K562 (cell line): ENCODE measurements around the gene GABRR3. TPM values are rescaled to one million over a fixed set of nuclear protein-coding genes. Genes with fewer than 3 reads are reported as not detected.

ENCODE experiments used
- ARHGAP35 ChIP-seq: fragments of 450-650 bp; IDR thresholded peaks from 2 replicates; pipeline ENCODE4 v1.6.1; 2018; ENCODE audit not compliant: partially characterized antibody
- ARID1B ChIP-seq: fragments of 450-650 bp; IDR thresholded peaks from 2 replicates; pipeline ENCODE4 v1.6.1; 2016; ENCODE audit warnings: antibody characterized with exemption, mild to moderate bottlenecking, inconsistent platforms
- ERF ChIP-seq: fragments of 450-650 bp; formaldehyde crosslinking; IDR thresholded peaks from 2 replicates; pipeline ENCODE4 v1.4.0; 2020; ENCODE audit warnings: mild to moderate bottlenecking, mixed read lengths
- HNRNPK ChIP-seq: fragments of 200-400 bp; formaldehyde crosslinking; IDR thresholded peaks from one replicate; pipeline ENCODE4 v1.6.1; 2018; ENCODE audit warnings: mild to moderate bottlenecking, low read depth, low read length; ENCODE audit not compliant: poor library complexity, severe bottlenecking
- HNRNPL ChIP-seq: fragments of 200-400 bp; formaldehyde crosslinking; IDR thresholded peaks from 2 replicates; pipeline ENCODE4 v1.6.1; 2017; ENCODE audit warnings: low read depth, mild to moderate bottlenecking, low read length
- KDM5B ChIP-seq: fragments of 200-600 bp; sonication (generic); IDR thresholded peaks from 2 replicates; pipeline ENCODE4 v1.6.1; 2012; ENCODE audit warnings: low read depth, mild to moderate bottlenecking, moderate library complexity, low read length, control low read depth, inconsistent platforms; ENCODE audit not compliant: insufficient replicate concordance
- MAFG ChIP-seq: fragments of 450-650 bp; conservative IDR thresholded peaks from 2 replicates; pipeline ENCODE4 v1.6.1; 2016; ENCODE audit warnings: missing genetic modification characterization, missing compliant biosample characterization
- MCM5 ChIP-seq: fragments of 450-650 bp; IDR thresholded peaks from 2 replicates; pipeline ENCODE4 v1.6.1; 2016; ENCODE audit warnings: low read depth
- NFE2L1 ChIP-seq: fragments of 450-650 bp; IDR thresholded peaks from 2 replicates; pipeline ENCODE4 v1.6.1; 2016; ENCODE audit warnings: missing genetic modification characterization, low read depth, mild to moderate bottlenecking, missing compliant biosample characterization, moderate library complexity, borderline replicate concordance
- NFRKB ChIP-seq: fragments of 450-650 bp; IDR thresholded peaks from 2 replicates; pipeline ENCODE4 v1.6.1; 2016; ENCODE audit warnings: low read depth
- SIX5 ChIP-seq, 2 experiments: IDR thresholded peaks; 2 replicates each; pipeline ENCODE4 v1.6.1; 2011; ENCODE audit warnings: low read length in 2 of 2, borderline replicate concordance in 1 of 2, low read depth in 1 of 2, mild to moderate bottlenecking in 1 of 2, moderate library complexity in 1 of 2; ENCODE audit not compliant: insufficient read depth in 1 of 2
- SMAD4 ChIP-seq: fragments of 250-450 bp; sonication (Bioruptor Pico); conservative IDR thresholded peaks from 2 replicates; pipeline ENCODE4 v1.8.0; 2021; ENCODE audit warnings: inconsistent platforms, mild to moderate bottlenecking, moderate library complexity
- STAG1 ChIP-seq: sonication (generic); formaldehyde crosslinking; IDR thresholded peaks from 2 replicates; pipeline ENCODE4 v1.5.0; 2020; ENCODE audit warnings: missing genetic modification reagents, borderline replicate concordance
- TCF7L2 ChIP-seq: fragments of 150-350 bp; IDR thresholded peaks from 2 replicates; pipeline ENCODE4 v1.6.1; 2016; ENCODE audit warnings: low read depth, mild to moderate bottlenecking, low read length, moderate library complexity
- ZNF12 ChIP-seq: sonication (generic); formaldehyde crosslinking; IDR thresholded peaks from 2 replicates; pipeline ENCODE4 v1.4.0; 2020; ENCODE audit warnings: mild to moderate bottlenecking, missing genetic modification reagents
- ZNF197 ChIP-seq: fragments of 200-800 bp; sonication (Bioruptor generic); IDR thresholded peaks from 2 replicates; pipeline ENCODE4 v1.6.1; 2016; ENCODE audit warnings: low read depth, missing genetic modification characterization, missing compliant biosample characterization
- ZNF217 ChIP-seq: sonication (generic); formaldehyde crosslinking; IDR thresholded peaks from 2 replicates; pipeline ENCODE4 v1.8.0; 2022; ENCODE audit warnings: mild to moderate bottlenecking, missing genetic modification reagents
- polyA plus RNA-seq, 8 experiments: library from polyadenylated mRNA; depleted of rRNA in 4 of 8; stranded (reverse) in 5 of 8; unstranded in 3 of 8; fragments of >200 nt; fragmentation: Nextera tagmentation in 2 of 8; fragmentation: Illumina TruSeq in 1 of 8; extraction: Ambion mirVana in 2 of 8; extraction: Trizol in 1 of 8; gene quantifications; 2 replicates each; pipeline versions ENCODE4 v1.2.1 to v1.2.3, GENCODE V29; 2011 to 2014; ENCODE audit warnings: inconsistent platforms in 1 of 8, missing spikeins in 1 of 8
- total RNA-seq, 7 experiments: library from RNA; depleted of rRNA in 6 of 7; stranded (reverse); fragments of >200 nt in 6 of 7; fragmentation: Illumina TruSeq in 2 of 7; extraction: Trizol in 2 of 7; gene quantifications; 2 replicates each; pipeline versions ENCODE4 v1.2.1 to v1.2.3, GENCODE V29; 2011 to 2021; ENCODE audit warnings: low replicate concordance in 1 of 7
- TF ChIP-seq, protein P1 (sequence below): sonication (generic); formaldehyde crosslinking; IDR thresholded peaks from 2 replicates; pipeline ENCODE4 v1.8.1; 2023; ENCODE audit warnings: missing genetic modification reagents, mild to moderate bottlenecking, borderline replicate concordance
- TF ChIP-seq, protein P2 (sequence below): IDR thresholded peaks from 2 replicates; pipeline ENCODE4 v1.6.1; 2011; ENCODE audit warnings: borderline replicate concordance, low read depth, mild to moderate bottlenecking, moderate library complexity, low read length; ENCODE audit not compliant: insufficient read depth, poor library complexity, severe bottlenecking

GABRR3 gene
- total and polyA plus RNA-seq, 9 of the 15 experiments (the other 6 are each of a cell fraction or from before 2014, with no cell fraction given) = not detected

DNA sequence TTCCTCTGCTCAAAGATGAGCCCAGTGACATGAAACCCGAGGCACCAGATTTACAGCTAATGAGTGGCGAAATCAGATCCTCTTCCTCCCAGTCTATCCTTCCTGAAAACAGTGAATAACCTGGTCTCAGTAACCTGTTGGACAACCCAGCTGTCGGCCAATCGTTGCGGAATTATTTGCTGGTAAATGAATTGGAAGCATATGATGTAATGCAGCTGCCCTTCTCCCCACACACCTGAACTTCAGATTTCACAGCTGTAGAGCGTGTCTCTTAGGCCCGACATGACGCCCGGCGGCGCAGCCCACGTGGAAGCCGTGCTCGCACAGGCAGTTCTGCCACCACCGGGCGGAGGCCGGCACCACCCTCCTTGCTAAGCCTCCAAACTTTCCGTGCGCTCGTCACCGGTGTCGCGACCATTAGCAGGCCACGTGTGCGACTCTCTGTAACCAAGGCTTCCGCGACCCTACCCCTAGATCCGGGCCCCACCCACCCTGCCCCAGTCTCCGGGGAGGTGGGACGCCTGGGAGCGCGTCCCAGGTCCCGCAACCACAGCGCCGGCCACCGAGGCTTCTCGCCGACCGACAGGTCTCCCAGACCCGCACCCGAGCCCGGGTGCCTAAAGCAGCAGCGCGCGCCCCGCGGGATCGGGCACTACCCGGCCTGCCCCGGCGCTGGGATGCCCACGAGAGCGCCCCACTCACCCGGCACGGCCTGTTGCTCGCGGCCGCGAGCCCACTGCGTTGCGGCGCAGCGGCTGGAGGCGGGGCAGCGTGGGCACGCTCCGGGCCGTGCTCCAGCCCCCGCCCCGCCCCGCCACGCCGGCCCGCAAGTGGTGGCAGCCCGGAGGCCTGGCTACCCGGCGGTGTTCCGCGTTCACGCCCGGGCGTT, 63.2 kb downstream of the GABRR3 start, which contains the start of gene RIOX2 (continued):
- TF ChIP-seq SIX5 (IDR thresholded peaks at IDR 0.05; ENCODE audit: borderline replicate concordance in 1 of 2, insufficient read depth in 1 of 2, low read depth in 1 of 2, low read length in 2 of 2) (no peak), NFE2L1 (tag) (no peak), SMAD4 (no peak), ZNF12 (no peak), STAG1 (CRISPR knock-in tag) (no peak), ZNF197 (CRISPR knock-in tag) (no peak), MAFG (tag) (no peak), HNRNPL (peak; percentile 63; the same call in 1 of the 2 replicates), NFRKB (no peak), MCM5 (no peak), ZNF217 (CRISPR knock-in tag) (no peak), TCF7L2 (no peak), ERF (CRISPR knock-in tag) (no peak), ARID1B (no peak), KDM5B (peak; percentile 51), HNRNPK (no peak), ARHGAP35 (no peak)
- TF ChIP-seq, protein P1, sequence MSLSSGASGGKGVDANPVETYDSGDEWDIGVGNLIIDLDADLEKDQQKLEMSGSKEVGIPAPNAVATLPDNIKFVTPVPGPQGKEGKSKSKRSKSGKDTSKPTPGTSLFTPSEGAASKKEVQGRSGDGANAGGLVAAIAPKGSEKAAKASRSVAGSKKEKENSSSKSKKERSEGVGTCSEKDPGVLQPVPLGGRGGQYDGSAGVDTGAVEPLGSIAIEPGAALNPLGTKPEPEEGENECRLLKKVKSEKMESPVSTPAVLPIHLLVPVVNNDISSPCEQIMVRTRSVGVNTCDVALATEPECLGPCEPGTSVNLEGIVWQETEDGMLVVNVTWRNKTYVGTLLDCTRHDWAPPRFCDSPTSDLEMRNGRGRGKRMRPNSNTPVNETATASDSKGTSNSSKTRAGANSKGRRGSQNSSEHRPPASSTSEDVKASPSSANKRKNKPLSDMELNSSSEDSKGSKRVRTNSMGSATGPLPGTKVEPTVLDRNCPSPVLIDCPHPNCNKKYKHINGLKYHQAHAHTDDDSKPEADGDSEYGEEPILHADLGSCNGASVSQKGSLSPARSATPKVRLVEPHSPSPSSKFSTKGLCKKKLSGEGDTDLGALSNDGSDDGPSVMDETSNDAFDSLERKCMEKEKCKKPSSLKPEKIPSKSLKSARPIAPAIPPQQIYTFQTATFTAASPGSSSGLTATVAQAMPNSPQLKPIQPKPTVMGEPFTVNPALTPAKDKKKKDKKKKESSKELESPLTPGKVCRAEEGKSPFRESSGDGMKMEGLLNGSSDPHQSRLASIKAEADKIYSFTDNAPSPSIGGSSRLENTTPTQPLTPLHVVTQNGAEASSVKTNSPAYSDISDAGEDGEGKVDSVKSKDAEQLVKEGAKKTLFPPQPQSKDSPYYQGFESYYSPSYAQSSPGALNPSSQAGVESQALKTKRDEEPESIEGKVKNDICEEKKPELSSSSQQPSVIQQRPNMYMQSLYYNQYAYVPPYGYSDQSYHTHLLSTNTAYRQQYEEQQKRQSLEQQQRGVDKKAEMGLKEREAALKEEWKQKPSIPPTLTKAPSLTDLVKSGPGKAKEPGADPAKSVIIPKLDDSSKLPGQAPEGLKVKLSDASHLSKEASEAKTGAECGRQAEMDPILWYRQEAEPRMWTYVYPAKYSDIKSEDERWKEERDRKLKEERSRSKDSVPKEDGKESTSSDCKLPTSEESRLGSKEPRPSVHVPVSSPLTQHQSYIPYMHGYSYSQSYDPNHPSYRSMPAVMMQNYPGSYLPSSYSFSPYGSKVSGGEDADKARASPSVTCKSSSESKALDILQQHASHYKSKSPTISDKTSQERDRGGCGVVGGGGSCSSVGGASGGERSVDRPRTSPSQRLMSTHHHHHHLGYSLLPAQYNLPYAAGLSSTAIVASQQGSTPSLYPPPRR (CRISPR knock-in tag) = no peak
- TF ChIP-seq, protein P2, sequence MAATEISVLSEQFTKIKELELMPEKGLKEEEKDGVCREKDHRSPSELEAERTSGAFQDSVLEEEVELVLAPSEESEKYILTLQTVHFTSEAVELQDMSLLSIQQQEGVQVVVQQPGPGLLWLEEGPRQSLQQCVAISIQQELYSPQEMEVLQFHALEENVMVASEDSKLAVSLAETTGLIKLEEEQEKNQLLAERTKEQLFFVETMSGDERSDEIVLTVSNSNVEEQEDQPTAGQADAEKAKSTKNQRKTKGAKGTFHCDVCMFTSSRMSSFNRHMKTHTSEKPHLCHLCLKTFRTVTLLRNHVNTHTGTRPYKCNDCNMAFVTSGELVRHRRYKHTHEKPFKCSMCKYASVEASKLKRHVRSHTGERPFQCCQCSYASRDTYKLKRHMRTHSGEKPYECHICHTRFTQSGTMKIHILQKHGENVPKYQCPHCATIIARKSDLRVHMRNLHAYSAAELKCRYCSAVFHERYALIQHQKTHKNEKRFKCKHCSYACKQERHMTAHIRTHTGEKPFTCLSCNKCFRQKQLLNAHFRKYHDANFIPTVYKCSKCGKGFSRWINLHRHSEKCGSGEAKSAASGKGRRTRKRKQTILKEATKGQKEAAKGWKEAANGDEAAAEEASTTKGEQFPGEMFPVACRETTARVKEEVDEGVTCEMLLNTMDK = peak; percentile 12
